CD4-positive, alpha-beta T cell treated with Interferon alpha-2 for 1 hour (primary cell): ENCODE measurements around the gene ARF1.
A peak's percentile ranks its signal among the peaks of the same experiment; 100 is the strongest.

Experiments
- DNase-seq, 2 donors: peaks; one replicate each; pipeline ENCODE4 v3.0.0-alpha.2; 2020 to 2022

Gene ARF1

GRCh38 chr1:228071839-228072657 is 10.5 kb upstream of the ARF1 start:
- no peak for DNase-seq

- DNase-seq = no peak
Observed at GRCh38 chr1:228072658-228073043, 9.9 kb upstream of the ARF1 start.

DNA sequence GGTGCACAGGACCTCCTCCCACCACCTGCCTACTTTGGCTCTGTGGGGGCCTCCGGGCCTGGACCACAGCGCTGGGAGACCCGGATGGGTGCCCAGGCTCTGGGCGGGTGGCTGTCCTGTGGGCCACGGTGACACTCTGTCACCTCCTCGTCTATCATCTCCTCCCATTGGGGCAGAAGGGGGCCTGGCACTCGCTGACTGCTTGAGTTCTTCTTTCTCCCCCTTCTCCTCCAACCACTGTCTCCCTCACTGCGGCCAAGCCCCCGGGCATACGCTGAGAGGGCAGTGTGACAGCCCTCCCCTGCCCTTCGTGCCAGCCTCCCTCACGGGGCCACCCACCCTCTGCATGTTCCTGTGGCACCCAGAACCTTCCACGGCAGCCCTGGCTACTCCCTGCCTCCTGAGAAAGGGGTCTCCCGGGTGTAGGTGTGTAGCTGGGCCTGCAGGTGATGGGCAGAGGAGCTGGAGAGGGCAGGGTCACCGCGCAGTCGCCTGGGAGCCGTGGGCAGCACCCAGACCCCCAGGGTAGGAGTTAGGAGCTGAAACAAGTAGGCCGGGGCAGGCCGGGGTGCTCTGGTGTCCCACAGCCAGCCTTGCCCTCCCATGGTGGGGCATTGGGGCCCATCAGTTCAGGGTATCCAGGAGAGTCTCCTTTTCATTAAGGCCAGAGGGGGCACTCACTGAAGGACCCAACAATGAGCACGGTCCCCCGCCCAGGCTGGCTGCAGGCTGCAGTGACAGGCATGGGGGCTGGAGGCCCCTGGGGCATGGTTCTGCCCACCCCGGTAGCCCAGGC is 9.2 kb upstream of the ARF1 start:
- DNase-seq = no peak

GRCh38 chr1:228073857-228074545 is 8.5 kb upstream of the ARF1 start:
- no peak for DNase-seq

- DNase-seq = no peak
Observed at GRCh38 chr1:228074954-228075730, 7.4 kb upstream of the ARF1 start.

DNA sequence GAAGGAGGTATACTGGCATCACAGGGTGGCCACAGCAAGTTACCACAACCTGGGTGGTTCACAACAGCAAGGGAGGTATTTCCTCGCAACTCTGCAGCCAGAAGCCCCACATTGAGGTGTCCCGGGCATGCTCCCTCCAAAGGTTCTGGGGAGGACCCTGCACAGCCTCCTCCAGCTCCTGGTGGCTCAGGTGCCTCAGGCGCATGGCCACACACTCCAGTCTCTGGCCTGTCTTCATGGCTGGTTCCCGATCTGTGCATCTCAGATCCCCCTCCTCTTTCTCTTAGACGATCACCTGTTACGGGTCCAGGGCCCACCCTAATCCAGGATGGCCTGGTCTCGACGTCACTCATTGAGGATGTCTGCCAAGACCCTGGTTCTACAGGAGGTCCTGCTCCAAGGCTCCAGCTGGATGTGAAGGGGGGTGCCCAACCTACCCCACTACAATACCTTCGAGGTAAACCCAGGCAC is 6.7 kb upstream of the ARF1 start:
- no peak for DNase-seq

DNA sequence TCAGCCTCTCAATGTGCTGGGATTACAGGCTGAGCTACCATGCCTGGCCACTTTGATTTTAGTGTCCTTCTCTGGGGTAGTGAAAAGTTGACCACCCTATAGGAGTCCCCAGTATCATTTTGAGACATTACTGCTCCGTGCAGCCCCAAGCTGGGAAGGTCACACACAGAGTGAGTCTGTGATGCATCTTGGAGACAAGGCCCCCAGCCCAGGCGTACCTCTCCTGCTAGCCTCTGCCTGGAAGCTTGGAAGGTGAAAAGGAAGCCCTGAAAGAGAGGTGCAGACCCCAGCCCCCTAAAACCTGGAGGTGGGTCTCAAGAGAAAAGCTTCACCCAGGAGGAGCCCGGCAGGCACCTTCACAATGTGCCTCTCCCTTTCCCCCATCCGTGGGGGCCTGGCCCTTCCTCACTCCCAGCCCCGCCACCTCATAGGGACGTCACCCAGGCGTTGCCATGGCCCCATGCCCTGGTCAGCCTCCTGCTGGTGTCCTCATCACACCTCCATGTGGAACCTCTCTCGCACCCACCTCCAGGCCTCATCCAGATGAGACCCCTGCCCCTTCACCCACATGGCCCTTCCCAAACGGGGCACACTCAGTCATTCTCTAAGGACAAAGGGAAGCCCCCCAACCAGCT is 5.6 kb upstream of the ARF1 start:
- no peak for DNase-seq

- no peak for DNase-seq
Observed at GRCh38 chr1:228077565-228078330, 4.8 kb upstream of the ARF1 start.

GRCh38 chr1:228079013-228079412 is 3.5 kb upstream of the ARF1 start:
- DNase-seq = no peak

- no peak for DNase-seq
Observed at GRCh38 chr1:228079601-228080263, 2.8 kb upstream of the ARF1 start.

GRCh38 chr1:228081144-228081543 is 1.4 kb upstream of the ARF1 start:
- DNase-seq = no peak

- no peak for DNase-seq
Observed at GRCh38 chr1:228081578-228082213, 812 bp upstream of the ARF1 start.

GRCh38 chr1:228082918-228083870 is 686 bp downstream of the ARF1 start:
- DNase-seq = peak in 1 of 2 donors; percentile 47

GRCh38 chr1:228083871-228084278 is 1.4 kb downstream of the ARF1 start:
- no peak for DNase-seq

- no peak for DNase-seq
Observed at GRCh38 chr1:228084325-228084724, 1.8 kb downstream of the ARF1 start.

DNA sequence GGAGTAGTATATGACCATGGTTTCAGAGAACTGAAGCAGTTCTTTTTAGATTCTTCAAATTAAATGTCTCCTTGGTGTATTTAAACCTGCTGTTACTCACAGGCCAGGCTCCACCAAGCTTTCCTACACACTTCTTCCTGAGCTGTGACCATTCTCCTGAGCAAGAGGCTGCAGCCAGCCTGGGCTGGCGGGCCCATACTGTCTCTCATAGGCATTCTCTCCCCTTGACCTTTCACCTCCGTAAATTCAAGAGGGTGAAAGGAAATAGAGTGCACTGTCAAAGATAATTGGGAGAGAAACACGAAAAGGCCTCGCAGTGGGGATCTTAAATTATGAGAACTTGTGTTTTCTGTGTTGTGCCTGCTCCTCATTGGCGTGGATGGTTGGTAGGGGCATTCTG is 2.3 kb downstream of the ARF1 start:
- no peak for DNase-seq

- DNase-seq = no peak
Observed at GRCh38 chr1:228085287-228085951, 2.9 kb downstream of the ARF1 start.

GRCh38 chr1:228087771-228088251 is 5.3 kb downstream of the ARF1 start:
- no peak for DNase-seq
